Measurements from ENCODE around the gene ALDH5A1.
A peak's percentile ranks its signal among the peaks of the same experiment; 100 is the strongest.
"Not testable (repeated sequence)": the region's sequence is repeated elsewhere in the genome, so short reads cannot be mapped to it uniquely, and the experiment has no call there.

The ALDH5A1 gene

GRCh38 chr6:24486065-24486464, 8.7 kb upstream of the ALDH5A1 start:
- DNase-seq (ENCODE audit: low read depth in 3 of 3) = no peak

DNA sequence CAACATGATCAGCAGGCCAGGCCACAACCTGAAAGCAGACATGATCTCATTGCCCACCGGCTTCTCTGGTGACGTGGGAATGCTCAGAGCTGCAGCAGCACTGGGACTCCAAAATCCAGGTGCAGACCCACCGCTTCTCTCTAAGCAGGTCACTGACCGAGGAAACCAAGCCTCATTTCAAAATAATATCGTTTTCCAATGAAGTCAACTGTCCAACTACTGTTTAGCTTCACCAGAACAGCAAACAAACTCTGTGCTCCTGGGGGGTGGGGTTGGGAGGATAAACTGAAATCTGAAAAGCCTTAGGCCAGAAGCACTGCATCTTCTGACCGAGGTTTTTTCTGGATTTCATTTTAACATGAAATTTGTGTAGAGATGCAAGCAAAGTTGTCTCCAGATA, 5.3 kb upstream of the ALDH5A1 start, which contains the start of gene GPLD1:
Gene GPLD1 (minus strand): TSS at position 109 of the 400 bp plus-strand sequence. CDS start 67 bp downstream, at position 42.
- DNase-seq (ENCODE audit: low read depth in 3 of 3) = no peak

- no peak for DNase-seq (ENCODE audit: low read depth in 3 of 3)
These were observed 4.9 kb upstream of the ALDH5A1 start for GRCh38 chr6:24489881-24490280.

DNA sequence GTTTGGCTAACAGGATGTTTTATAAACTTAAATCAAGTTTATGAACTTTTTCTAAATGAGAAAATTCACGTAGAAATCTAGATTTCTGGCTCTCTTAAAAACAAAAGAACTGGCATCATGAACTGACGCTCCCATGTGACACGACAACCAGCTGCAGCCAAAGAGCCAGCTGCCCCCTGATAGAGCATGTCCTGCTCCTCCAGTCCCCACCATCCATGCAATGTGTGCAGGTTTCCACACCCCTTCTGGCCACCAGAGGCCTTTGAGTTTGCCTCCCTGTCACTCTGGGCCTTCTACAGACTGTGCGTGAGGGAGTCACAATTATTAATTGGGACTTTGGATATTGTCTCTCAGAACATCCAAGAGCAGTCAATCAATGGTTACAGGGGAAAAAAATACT, 3.8 kb upstream of the ALDH5A1 start:
- DNase-seq (ENCODE audit: low read depth in 3 of 3) = no peak

- DNase-seq (ENCODE audit: low read depth in 3 of 3) = no peak
These were observed 2.3 kb upstream of the ALDH5A1 start for GRCh38 chr6:24492475-24492874.

- no peak for DNase-seq (ENCODE audit: low read depth in 3 of 3)
These were observed 586 bp upstream of the ALDH5A1 start for GRCh38 chr6:24493945-24494820.

GRCh38 chr6:24497254-24497970, 2.6 kb downstream of the ALDH5A1 start:
- DNase-seq (ENCODE audit: low read depth in 3 of 3) = no peak

GRCh38 chr6:24500683-24501082, 5.9 kb downstream of the ALDH5A1 start:
- DNase-seq (ENCODE audit: low read depth in 3 of 3) = no peak

DNA sequence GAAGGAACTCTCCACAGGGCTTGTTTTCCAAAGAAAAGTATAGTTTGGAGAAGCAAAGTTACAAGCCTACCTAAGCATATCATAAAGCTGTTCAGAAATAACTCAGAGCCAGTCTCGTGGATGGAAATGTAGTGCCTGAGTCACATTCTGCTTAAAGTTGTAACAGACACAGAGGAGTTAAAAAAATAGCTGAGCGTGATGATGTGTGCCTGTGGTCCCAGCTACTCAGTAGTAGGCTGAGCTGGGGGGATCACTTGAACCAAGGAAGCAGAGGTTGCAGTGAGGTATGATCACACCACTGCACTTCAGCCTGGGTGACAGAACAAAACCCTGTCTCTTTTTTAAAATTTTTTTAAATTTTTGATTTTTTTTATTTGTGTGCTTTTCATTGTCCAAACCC, 6.6 kb downstream of the ALDH5A1 start:
- DNase-seq (ENCODE audit: low read depth in 3 of 3) = no peak

DNA sequence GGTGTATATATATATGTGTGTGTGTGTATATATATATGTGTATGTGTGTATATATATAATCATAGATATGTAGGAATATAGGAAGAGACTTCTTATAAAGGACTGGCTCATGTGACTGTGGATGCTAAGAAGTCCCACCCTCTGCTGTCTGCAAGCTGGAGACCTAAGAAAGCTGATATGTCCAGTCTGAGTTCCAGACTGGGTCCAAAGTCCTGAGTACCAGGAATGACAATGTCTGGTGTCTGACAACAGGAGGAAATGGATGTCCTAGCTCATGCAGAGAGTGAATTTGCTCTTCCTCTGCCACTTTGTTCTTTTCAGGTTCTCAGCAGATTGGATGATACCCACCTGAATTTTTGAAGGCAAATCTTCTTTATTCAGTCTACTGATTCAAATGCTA, 7.1 kb downstream of the ALDH5A1 start:
- no peak for DNase-seq (ENCODE audit: low read depth in 3 of 3)

- DNase-seq (ENCODE audit: low read depth in 3 of 3) = no peak
These were observed 9.5 kb downstream of the ALDH5A1 start for GRCh38 chr6:24504287-24504648.

- DNase-seq (ENCODE audit: low read depth in 3 of 3) = no peak
These were observed 10.1 kb downstream of the ALDH5A1 start for GRCh38 chr6:24504649-24505586.

- DNase-seq (ENCODE audit: low read depth in 3 of 3) = no peak
These were observed 12.2 kb downstream of the ALDH5A1 start for GRCh38 chr6:24506814-24507520.

- not testable (repeated sequence) for DNase-seq (ENCODE audit: low read depth in 3 of 3)
These were observed 17.2 kb downstream of the ALDH5A1 start for GRCh38 chr6:24511976-24512375.

GRCh38 chr6:24513602-24514001, 18.8 kb downstream of the ALDH5A1 start:
- no peak for DNase-seq (ENCODE audit: low read depth in 3 of 3)

DNA sequence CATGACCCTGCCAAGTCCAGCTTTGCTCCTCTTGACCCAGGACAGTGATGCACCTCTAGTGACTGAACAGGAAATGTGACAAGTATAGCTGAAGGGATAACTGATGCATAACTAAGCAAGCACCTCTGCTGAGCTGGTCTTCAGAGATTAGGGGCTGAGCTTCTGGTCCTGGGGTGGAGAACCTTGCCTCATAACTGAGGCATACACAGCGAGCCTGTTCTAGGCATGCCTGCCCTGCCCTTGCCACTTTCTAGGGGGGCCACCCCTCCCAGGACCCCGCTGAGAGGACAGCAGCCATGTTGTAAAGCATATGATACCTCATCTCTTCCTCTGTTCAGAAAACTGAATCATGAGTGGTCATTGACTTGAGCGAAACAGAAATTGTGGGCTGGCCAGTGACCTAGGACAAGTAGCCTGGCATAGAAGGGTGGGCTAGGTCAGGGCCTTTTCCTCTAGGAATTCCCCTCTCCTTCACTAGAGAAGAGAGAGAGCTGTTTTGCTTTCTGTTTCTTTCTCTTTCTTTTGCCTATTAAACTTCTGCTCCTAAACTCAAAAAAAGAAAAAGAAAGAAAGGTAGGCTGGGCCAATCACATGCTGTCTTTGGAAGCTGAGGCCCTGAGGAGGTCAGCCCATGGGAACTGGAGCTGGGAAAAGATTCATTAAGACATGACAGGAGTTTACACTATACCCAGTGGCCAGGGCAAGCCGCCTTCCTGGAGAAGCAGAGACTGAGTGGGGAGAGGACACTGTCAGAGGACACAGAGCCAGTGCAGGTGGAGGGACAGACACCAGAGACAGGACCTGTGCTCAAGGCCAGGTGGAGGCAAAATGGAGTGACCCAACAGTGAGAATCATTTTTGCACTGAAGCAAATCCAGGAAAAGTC, 23.1 kb downstream of the ALDH5A1 start:
- DNase-seq (ENCODE audit: low read depth in 3 of 3) = no peak

DNA sequence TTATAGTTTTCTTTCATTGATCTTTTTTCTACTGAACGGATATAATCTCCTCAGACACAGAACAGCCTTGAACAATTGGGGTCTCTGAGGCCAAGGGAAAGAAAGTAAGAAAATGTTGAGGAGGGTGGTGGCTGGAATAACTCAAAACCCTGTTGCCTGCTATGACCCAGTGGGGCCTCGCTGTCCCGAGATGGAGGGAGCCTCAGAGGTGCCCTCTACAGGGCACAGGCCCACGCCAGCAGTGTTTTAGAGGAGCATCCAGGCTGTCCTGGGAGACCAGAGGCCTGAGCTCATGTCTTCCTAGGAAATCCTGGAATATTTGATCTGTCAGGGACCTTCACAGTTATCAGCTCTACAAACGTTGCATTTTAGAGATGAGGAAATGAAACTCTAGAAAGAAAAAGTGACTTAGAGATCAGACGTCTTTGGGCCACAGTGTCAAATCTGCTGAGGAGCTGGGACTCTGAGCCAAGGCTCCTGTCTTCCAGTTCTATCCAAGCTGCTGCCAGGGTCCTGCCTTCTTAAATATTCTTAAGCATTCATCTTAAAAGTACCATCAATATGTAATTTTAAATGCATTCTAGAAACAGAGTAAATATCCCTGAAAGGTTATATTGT, 26.3 kb downstream of the ALDH5A1 start:
- peak; percentile 4 to 33 (median 20) for DNase-seq (ENCODE audit: low read depth in 3 of 3)

GRCh38 chr6:24522228-24523176, 27.7 kb downstream of the ALDH5A1 start:
- no peak for DNase-seq (ENCODE audit: low read depth in 3 of 3)

DNA sequence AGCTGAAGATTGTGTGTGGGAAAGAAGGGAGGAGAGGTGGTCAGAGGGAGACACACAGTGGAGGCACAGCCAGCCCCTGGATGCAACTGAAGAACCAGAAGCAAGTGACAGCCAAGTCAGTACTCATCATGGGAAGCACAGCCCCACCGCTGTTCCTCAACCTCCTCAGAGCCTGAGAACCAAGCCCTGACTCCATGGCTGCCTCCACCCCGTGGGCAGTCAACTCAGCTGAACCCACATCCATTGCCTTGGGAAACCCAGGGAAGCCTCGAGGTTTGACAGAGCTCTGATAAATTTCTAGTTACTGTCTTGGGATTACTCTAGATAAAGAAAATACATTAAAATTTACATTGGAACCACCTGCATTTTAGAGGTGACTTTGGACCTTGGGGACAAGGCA, 29.6 kb downstream of the ALDH5A1 start:
- DNase-seq (ENCODE audit: low read depth in 3 of 3) = no peak

All from stimulated activated CD4-positive, alpha-beta T cell treated with anti-CD3 and anti-CD28 coated beads, TNF-alpha, amount 100 ng/mL, for 48 hours (primary cell).